Suprapubic skin (tissue), 4 donors: Measurements from ENCODE around the gene FBXO30.

Experiments used
- POLR2A ChIP-seq, 2 donors: fragments of 450-650 bp; IDR thresholded peaks; one replicate each; pipeline ENCODE4 v1.6.1; 2017; ENCODE audit warnings: antibody characterized with exemption in 2 of 2, mild to moderate bottlenecking in 2 of 2, moderate library complexity in 2 of 2
- POLR2AphosphoS5 ChIP-seq, 3 donors: sonication (generic); formaldehyde crosslinking; IDR thresholded peaks; one replicate each; pipeline ENCODE4 v1.6.1; 2017; ENCODE audit warnings: antibody characterized with exemption in 3 of 3
- TF ChIP-seq, protein P1 (sequence below), 2 donors: fragments of 200-600 bp in 1 of 2; fragments of 450-650 bp in 1 of 2; sonication (generic) in 1 of 2; IDR thresholded peaks; one replicate each; pipeline ENCODE4 v1.5.1; 2016 to 2019; ENCODE audit warnings: antibody characterized with exemption in 2 of 2, mild to moderate bottlenecking in 1 of 2, moderate library complexity in 1 of 2

DNA sequence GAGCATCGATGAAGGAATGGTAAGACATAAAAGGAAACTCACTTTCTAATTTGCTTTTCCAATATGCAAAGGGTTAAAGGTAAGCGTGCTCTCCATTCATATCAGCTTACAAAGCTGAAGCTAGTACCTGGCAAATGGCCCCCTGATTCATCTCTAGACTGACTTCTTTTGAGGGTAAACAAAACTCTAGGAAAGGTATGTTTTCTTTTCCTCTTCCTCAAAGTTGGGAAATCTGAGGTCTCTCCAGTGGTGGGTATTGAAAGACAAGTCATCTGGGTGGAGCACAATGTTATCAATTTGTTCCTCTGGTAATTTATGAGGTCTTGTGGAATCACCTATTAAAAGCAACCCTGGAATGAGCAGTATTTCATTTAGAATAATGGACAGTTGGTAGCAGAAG is 7.9 kb upstream of the FBXO30 start:
- TF ChIP-seq, protein P1, sequence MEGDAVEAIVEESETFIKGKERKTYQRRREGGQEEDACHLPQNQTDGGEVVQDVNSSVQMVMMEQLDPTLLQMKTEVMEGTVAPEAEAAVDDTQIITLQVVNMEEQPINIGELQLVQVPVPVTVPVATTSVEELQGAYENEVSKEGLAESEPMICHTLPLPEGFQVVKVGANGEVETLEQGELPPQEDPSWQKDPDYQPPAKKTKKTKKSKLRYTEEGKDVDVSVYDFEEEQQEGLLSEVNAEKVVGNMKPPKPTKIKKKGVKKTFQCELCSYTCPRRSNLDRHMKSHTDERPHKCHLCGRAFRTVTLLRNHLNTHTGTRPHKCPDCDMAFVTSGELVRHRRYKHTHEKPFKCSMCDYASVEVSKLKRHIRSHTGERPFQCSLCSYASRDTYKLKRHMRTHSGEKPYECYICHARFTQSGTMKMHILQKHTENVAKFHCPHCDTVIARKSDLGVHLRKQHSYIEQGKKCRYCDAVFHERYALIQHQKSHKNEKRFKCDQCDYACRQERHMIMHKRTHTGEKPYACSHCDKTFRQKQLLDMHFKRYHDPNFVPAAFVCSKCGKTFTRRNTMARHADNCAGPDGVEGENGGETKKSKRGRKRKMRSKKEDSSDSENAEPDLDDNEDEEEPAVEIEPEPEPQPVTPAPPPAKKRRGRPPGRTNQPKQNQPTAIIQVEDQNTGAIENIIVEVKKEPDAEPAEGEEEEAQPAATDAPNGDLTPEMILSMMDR (IDR thresholded peaks at IDR 0.05) = no peak
- TF ChIP-seq POLR2AphosphoS5 (IDR thresholded peaks at IDR 0.05) (no peak), POLR2A (IDR thresholded peaks at IDR 0.05) (no peak)
